Measurements from ENCODE around the gene MYO9B.

The MYO9B gene

GRCh38 chr19:17219286-17219685, 143.7 kb downstream of the MYO9B start:
- DNase-seq (ENCODE audit: low spot score) = no peak

GRCh38 chr19:17220207-17220758, 144.7 kb downstream of the MYO9B start:
- peak; percentile 18 for DNase-seq (ENCODE audit: low spot score)

GRCh38 chr19:17225053-17225452, 149.5 kb downstream of the MYO9B start:
- DNase-seq (ENCODE audit: low spot score) = no peak

- peak; percentile 95 for DNase-seq (ENCODE audit: low spot score)
These were observed 150.7 kb downstream of the MYO9B start, which contains the start of gene OCEL1 for GRCh38 chr19:17226002-17226933. TSS of gene OCEL1 (plus strand) at chr19:17226226. CDS start at chr19:17226248, 22 bp downstream.

GRCh38 chr19:17227798-17228367, 152.3 kb downstream of the MYO9B start:
- no peak for DNase-seq (ENCODE audit: low spot score)

- DNase-seq (ENCODE audit: low spot score) = no peak
These were observed 154.3 kb downstream of the MYO9B start for GRCh38 chr19:17229890-17230289.

GRCh38 chr19:17232258-17232657, 156.7 kb downstream of the MYO9B start:
- DNase-seq (ENCODE audit: low spot score) = no peak

- peak; percentile 53 for DNase-seq (ENCODE audit: low spot score)
These were observed 159.3 kb downstream of the MYO9B start for GRCh38 chr19:17234911-17235299.

- peak; percentile 70 for DNase-seq (ENCODE audit: low spot score)
These were observed 159.9 kb downstream of the MYO9B start for GRCh38 chr19:17235300-17235970.

- peak; percentile 17 for DNase-seq (ENCODE audit: low spot score)
These were observed 160.6 kb downstream of the MYO9B start for GRCh38 chr19:17235971-17236777.

GRCh38 chr19:17236811-17237543, 161.4 kb downstream of the MYO9B start:
- no peak for DNase-seq (ENCODE audit: low spot score)

- DNase-seq (ENCODE audit: low spot score) = no peak
These were observed 162.4 kb downstream of the MYO9B start for GRCh38 chr19:17237747-17238706.

GRCh38 chr19:17240062-17240752, 164.6 kb downstream of the MYO9B start:
- no peak for DNase-seq (ENCODE audit: low spot score)

- DNase-seq (ENCODE audit: low spot score) = no peak
These were observed 165.3 kb downstream of the MYO9B start for GRCh38 chr19:17240826-17241399.

- DNase-seq (ENCODE audit: low spot score) = no peak
These were observed 167.0 kb downstream of the MYO9B start for GRCh38 chr19:17242431-17243208.

GRCh38 chr19:17243211-17243829, 167.7 kb downstream of the MYO9B start:
- no peak for DNase-seq (ENCODE audit: low spot score)

GRCh38 chr19:17243830-17244617, 168.4 kb downstream of the MYO9B start:
- DNase-seq (ENCODE audit: low spot score) = no peak
